WI38 (cell line): ENCODE data around the gene REG4.
"Not testable (repeated sequence)": the region's sequence is repeated elsewhere in the genome, so short reads cannot be mapped to it uniquely, and the experiment has no call there.

Source experiments
- H3K4me3 ChIP-seq: 2 replicates; pipeline ENCODE4 v1.5.1; 2011; ENCODE audit warnings: low read depth, mild to moderate bottlenecking, control low read depth, low read length
- TF ChIP-seq, protein P1 (sequence below): IDR thresholded peaks from 2 replicates; pipeline ENCODE4 v1.5.1; 2012; ENCODE audit warnings: low read depth, mild to moderate bottlenecking, control low read depth, low read length

REG4 gene

GRCh38 chr1:119811387-119811786 lies at the start of gene REG4:
TSS of gene REG4 (minus strand) at chr1:119811460. CDS start at chr1:119808769, 2,691 bp downstream.
- no peak within 1 kb of the TSS for H3K4me3 ChIP-seq
- TF ChIP-seq, protein P1, sequence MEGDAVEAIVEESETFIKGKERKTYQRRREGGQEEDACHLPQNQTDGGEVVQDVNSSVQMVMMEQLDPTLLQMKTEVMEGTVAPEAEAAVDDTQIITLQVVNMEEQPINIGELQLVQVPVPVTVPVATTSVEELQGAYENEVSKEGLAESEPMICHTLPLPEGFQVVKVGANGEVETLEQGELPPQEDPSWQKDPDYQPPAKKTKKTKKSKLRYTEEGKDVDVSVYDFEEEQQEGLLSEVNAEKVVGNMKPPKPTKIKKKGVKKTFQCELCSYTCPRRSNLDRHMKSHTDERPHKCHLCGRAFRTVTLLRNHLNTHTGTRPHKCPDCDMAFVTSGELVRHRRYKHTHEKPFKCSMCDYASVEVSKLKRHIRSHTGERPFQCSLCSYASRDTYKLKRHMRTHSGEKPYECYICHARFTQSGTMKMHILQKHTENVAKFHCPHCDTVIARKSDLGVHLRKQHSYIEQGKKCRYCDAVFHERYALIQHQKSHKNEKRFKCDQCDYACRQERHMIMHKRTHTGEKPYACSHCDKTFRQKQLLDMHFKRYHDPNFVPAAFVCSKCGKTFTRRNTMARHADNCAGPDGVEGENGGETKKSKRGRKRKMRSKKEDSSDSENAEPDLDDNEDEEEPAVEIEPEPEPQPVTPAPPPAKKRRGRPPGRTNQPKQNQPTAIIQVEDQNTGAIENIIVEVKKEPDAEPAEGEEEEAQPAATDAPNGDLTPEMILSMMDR, result no peak

DNA sequence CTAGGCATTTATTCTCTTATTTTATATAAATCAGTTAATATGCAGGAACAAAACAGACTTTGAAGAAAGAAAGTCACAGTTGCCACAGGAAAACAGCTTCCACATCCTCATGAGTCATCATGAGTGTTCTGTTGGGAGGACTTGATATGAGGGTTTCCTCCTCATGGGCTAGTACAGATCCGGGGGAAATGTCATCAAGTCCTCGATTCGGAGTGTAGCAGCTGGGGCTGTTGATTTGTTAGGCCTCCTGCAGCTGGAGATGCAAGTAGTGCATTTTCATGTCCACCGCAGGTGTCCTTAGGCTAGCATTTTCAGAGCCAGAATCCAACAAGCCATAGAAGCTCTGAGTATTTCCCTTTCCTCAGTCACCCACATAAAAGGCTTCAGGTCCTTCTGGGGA lies 48.4 kb upstream of the REG4 start:
- TF ChIP-seq, protein P1, result no peak
- H3K4me3 ChIP-seq, result no peak overlapping the region

- not testable (repeated sequence) for H3K4me3 ChIP-seq
These were observed 47.4 kb upstream of the REG4 start for GRCh38 chr1:119858556-119859214.

DNA sequence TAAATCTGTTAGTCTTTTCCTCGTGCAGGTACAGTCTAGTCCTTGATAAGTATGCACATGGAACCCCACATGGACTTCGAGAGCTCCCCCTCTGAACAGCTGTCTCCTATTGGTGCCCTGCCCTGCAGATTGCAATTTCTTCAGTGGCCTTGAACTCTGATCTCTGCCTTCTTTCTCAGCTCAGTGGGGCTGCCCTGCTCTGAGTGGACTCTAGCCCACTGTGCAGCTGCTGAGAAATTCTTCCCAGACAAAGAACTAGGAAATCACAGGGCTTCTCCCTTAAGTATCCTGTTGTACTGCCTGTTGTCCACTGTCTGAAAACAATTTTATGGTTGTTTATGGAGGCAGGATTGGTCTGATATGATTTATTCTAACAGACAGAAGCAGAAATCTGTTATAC lies 46.9 kb upstream of the REG4 start:
- TF ChIP-seq, protein P1, result no peak
- H3K4me3 ChIP-seq, result no peak overlapping the region

DNA sequence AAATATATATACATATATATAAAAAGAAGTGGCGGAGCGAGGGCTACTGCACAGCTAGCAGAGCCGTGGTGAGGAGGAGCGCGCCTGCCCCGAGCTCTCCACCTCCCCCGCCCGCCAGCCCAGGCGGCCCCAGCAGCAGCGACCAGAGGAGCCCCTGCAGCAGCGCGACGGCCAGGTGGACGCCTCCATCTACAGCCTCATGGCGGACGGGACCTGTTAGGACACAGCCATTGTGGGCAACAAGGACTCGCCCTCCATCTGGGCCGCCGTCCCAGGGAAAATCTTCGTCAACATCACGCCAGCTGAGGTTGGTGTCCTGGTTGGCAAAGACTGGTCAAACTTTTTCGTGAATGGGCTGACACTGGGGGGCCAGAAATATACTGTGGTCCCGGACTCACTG lies 41.9 kb upstream of the REG4 start:
- TF ChIP-seq, protein P1, result no peak

DNA sequence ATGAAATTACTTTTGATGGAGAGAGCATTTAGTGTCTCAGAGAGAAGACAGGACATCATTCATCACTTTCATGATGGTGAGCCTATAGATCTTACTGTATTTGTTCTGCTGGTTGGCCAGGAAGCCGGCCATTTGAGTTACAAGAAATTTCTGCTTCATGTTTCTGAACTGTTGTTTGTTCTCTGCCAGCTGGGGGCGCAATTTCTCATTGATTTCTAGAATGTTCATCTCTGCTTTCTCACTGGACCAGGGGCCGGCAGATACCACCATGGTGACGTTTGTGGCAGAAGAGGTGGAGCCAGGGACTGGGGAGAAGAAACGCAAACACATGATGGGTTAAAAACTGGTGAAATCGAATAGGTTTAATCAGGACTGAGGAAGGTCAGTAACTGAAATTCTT lies 32.9 kb upstream of the REG4 start:
- H3K4me3 ChIP-seq, result not testable (repeated sequence)
- TF ChIP-seq, protein P1, result 0 out of 2 replicates have a peak, but pooled peaks have one; percentile 30

More for the DNA sequence above, 41.9 kb upstream of the REG4 start:
- no peak overlapping the region for H3K4me3 ChIP-seq

GRCh38 chr1:119841306-119841705 lies 30.0 kb upstream of the REG4 start:
- H3K4me3 ChIP-seq, result no peak overlapping the region
- TF ChIP-seq, protein P1, result no peak

GRCh38 chr1:119840745-119841144 lies 29.5 kb upstream of the REG4 start:
- TF ChIP-seq, protein P1, result no peak
- H3K4me3 ChIP-seq, result no peak overlapping the region
